Stimulated activated naive CD8-positive, alpha-beta T cell treated with anti-CD3 and anti-CD28 coated beads, Interleukin-15, Interleukin-2, amounts not matched to agents 100 ng/mL and 50 ng/mL, for 24 hours (primary cell): ENCODE data around the gene SOBP.

Source experiments
- H3K27ac Mint-ChIP-seq: one replicate; pipeline ENCODE4 v1.8.0; 2021; ENCODE audit warnings: mild to moderate bottlenecking, mixed read lengths
- H3K27me3 Mint-ChIP-seq: one replicate; pipeline ENCODE4 v1.8.0; 2021; ENCODE audit warnings: mixed read lengths
- H3K36me3 Mint-ChIP-seq: one replicate; pipeline ENCODE4 v1.8.0; 2021; ENCODE audit warnings: low read depth, mixed read lengths
- H3K4me1 Mint-ChIP-seq: one replicate; pipeline ENCODE4 v1.8.0; 2021; ENCODE audit warnings: low read depth, mixed read lengths
- H3K4me3 Mint-ChIP-seq: one replicate; pipeline ENCODE4 v1.8.0; 2021; ENCODE audit warnings: mild to moderate bottlenecking, mixed read lengths
- H3K9me3 Mint-ChIP-seq: one replicate; pipeline ENCODE4 v1.8.0; 2021; ENCODE audit warnings: mixed read lengths

SOBP gene

GRCh38 chr6:107591346-107591745 lies 101.4 kb downstream of the SOBP start:
- Mint-ChIP-seq H3K27me3 (peaks cover 6% of the 10 kb centered on the region), H3K4me1 (no peaks in the 10 kb centered on the region), H3K4me3 (no peak overlapping the region), H3K36me3 (no peaks in the 10 kb centered on the region), H3K9me3 (no peaks in the 10 kb centered on the region), H3K27ac (no peak overlapping the region)

- no peaks in the 10 kb centered on the region for H3K4me1 Mint-ChIP-seq
- no peak overlapping the region for H3K27ac Mint-ChIP-seq
- H3K27me3 Mint-ChIP-seq, result peaks cover 8% of the 10 kb centered on the region
- H3K9me3 Mint-ChIP-seq, result no peaks in the 10 kb centered on the region
- H3K36me3 Mint-ChIP-seq, result no peaks in the 10 kb centered on the region
- no peak overlapping the region for H3K4me3 Mint-ChIP-seq
Observed at GRCh38 chr6:107592806-107593205, 102.9 kb downstream of the SOBP start.

GRCh38 chr6:107594736-107595135 lies 104.8 kb downstream of the SOBP start:
- Mint-ChIP-seq H3K27me3 (peaks cover 8% of the 10 kb centered on the region), H3K27ac (no peak overlapping the region), H3K4me1 (no peaks in the 10 kb centered on the region), H3K4me3 (no peak overlapping the region), H3K36me3 (no peaks in the 10 kb centered on the region), H3K9me3 (no peaks in the 10 kb centered on the region)

GRCh38 chr6:107598091-107598490 lies 108.2 kb downstream of the SOBP start:
- H3K4me1 Mint-ChIP-seq, result no peaks in the 10 kb centered on the region
- no peak overlapping the region for H3K4me3 Mint-ChIP-seq
- peaks cover 8% of the 10 kb centered on the region for H3K27me3 Mint-ChIP-seq
- no peaks in the 10 kb centered on the region for H3K36me3 Mint-ChIP-seq
- H3K27ac Mint-ChIP-seq, result no peak overlapping the region
- no peaks in the 10 kb centered on the region for H3K9me3 Mint-ChIP-seq

- no peak overlapping the region for H3K27ac Mint-ChIP-seq
- H3K4me3 Mint-ChIP-seq, result no peak overlapping the region
- no peaks in the 10 kb centered on the region for H3K36me3 Mint-ChIP-seq
- no peaks in the 10 kb centered on the region for H3K4me1 Mint-ChIP-seq
- peaks cover 8% of the 10 kb centered on the region for H3K27me3 Mint-ChIP-seq
- H3K9me3 Mint-ChIP-seq, result no peaks in the 10 kb centered on the region
Observed at GRCh38 chr6:107599043-107599442, 109.1 kb downstream of the SOBP start.

GRCh38 chr6:107600121-107600520 lies 110.2 kb downstream of the SOBP start:
- Mint-ChIP-seq H3K36me3 (no peaks in the 10 kb centered on the region), H3K27me3 (peaks cover 8% of the 10 kb centered on the region), H3K9me3 (no peaks in the 10 kb centered on the region), H3K4me1 (no peaks in the 10 kb centered on the region), H3K4me3 (no peak overlapping the region), H3K27ac (no peak overlapping the region)

- Mint-ChIP-seq H3K27me3 (peaks cover 8% of the 10 kb centered on the region), H3K4me3 (no peak overlapping the region), H3K4me1 (no peaks in the 10 kb centered on the region), H3K9me3 (no peaks in the 10 kb centered on the region), H3K27ac (no peak overlapping the region), H3K36me3 (no peaks in the 10 kb centered on the region)
Observed at GRCh38 chr6:107600936-107601335, 111.0 kb downstream of the SOBP start.

GRCh38 chr6:107601406-107601805 lies 111.5 kb downstream of the SOBP start:
- Mint-ChIP-seq H3K4me3 (no peak overlapping the region), H3K27ac (no peak overlapping the region), H3K36me3 (no peaks in the 10 kb centered on the region), H3K9me3 (no peaks in the 10 kb centered on the region), H3K27me3 (peaks cover 6% of the 10 kb centered on the region), H3K4me1 (no peaks in the 10 kb centered on the region)

- Mint-ChIP-seq H3K27ac (no peak overlapping the region), H3K27me3 (peaks cover 4% of the 10 kb centered on the region), H3K4me3 (no peak overlapping the region), H3K9me3 (no peaks in the 10 kb centered on the region), H3K36me3 (no peaks in the 10 kb centered on the region), H3K4me1 (no peaks in the 10 kb centered on the region)
Observed at GRCh38 chr6:107602321-107603005, 112.5 kb downstream of the SOBP start.

GRCh38 chr6:107603006-107603370 lies 113.1 kb downstream of the SOBP start:
- H3K9me3 Mint-ChIP-seq, result no peaks in the 10 kb centered on the region
- no peaks in the 10 kb centered on the region for H3K36me3 Mint-ChIP-seq
- H3K4me1 Mint-ChIP-seq, result no peaks in the 10 kb centered on the region
- no peak overlapping the region for H3K27ac Mint-ChIP-seq
- peaks cover 5% of the 10 kb centered on the region for H3K27me3 Mint-ChIP-seq
- no peak overlapping the region for H3K4me3 Mint-ChIP-seq

GRCh38 chr6:107604549-107604948 lies 114.6 kb downstream of the SOBP start:
- no peak overlapping the region for H3K4me3 Mint-ChIP-seq
- H3K9me3 Mint-ChIP-seq, result no peaks in the 10 kb centered on the region
- peaks cover 8% of the 10 kb centered on the region for H3K27me3 Mint-ChIP-seq
- no peak overlapping the region for H3K27ac Mint-ChIP-seq
- H3K36me3 Mint-ChIP-seq, result no peaks in the 10 kb centered on the region
- no peaks in the 10 kb centered on the region for H3K4me1 Mint-ChIP-seq

GRCh38 chr6:107606407-107606806 lies 116.5 kb downstream of the SOBP start:
- Mint-ChIP-seq H3K9me3 (no peaks in the 10 kb centered on the region), H3K27ac (no peak overlapping the region), H3K4me1 (no peaks in the 10 kb centered on the region), H3K27me3 (peaks cover 8% of the 10 kb centered on the region), H3K36me3 (no peaks in the 10 kb centered on the region), H3K4me3 (no peak overlapping the region)

GRCh38 chr6:107607116-107607515 lies 117.2 kb downstream of the SOBP start:
- Mint-ChIP-seq H3K27ac (no peak overlapping the region), H3K4me3 (no peak overlapping the region), H3K36me3 (no peaks in the 10 kb centered on the region), H3K9me3 (no peaks in the 10 kb centered on the region), H3K4me1 (no peaks in the 10 kb centered on the region), H3K27me3 (peaks cover 5% of the 10 kb centered on the region)

GRCh38 chr6:107611094-107611810 lies 121.3 kb downstream of the SOBP start:
- no peaks in the 10 kb centered on the region for H3K4me1 Mint-ChIP-seq
- H3K4me3 Mint-ChIP-seq, result no peak overlapping the region
- H3K27me3 Mint-ChIP-seq, result peaks cover 3% of the 10 kb centered on the region
- no peaks in the 10 kb centered on the region for H3K9me3 Mint-ChIP-seq
- H3K36me3 Mint-ChIP-seq, result no peaks in the 10 kb centered on the region
- H3K27ac Mint-ChIP-seq, result no peak overlapping the region

- H3K9me3 Mint-ChIP-seq, result no peaks in the 10 kb centered on the region
- no peaks in the 10 kb centered on the region for H3K36me3 Mint-ChIP-seq
- H3K27me3 Mint-ChIP-seq, result peaks cover 3% of the 10 kb centered on the region
- no peak overlapping the region for H3K4me3 Mint-ChIP-seq
- H3K27ac Mint-ChIP-seq, result no peak overlapping the region
- H3K4me1 Mint-ChIP-seq, result peaks cover under 1% of the 10 kb centered on the region
Observed at GRCh38 chr6:107612762-107613415, 123.0 kb downstream of the SOBP start.
